ENCODE results near the gene BTD.
"Not testable (repeated sequence)": the region's sequence is repeated elsewhere in the genome, so short reads cannot be mapped to it uniquely, and the experiment has no call there.

BTD gene

DNA sequence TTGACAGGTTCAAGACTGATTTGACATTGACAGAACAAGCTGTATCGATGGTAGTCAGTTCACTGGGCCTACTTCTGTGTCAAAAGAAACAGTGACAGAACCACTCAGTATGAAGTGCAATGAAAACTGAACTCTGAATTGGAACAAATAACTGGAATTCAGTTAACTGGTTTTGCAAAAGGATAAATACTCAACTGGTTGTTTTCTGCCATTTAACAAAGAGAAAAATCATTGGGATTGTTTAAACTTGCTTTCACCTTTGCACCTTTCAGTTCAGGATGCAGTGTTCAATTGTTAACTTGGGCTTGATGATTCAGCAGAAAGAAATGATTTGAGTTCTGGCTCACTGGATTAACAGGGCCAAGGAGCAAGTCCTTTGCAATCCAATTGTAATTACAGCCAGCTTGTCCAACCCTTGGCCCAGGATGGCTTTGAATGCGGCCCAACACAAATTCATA lies 4.9 kb downstream of the BTD start:
- no peak for DNase-seq

DNA sequence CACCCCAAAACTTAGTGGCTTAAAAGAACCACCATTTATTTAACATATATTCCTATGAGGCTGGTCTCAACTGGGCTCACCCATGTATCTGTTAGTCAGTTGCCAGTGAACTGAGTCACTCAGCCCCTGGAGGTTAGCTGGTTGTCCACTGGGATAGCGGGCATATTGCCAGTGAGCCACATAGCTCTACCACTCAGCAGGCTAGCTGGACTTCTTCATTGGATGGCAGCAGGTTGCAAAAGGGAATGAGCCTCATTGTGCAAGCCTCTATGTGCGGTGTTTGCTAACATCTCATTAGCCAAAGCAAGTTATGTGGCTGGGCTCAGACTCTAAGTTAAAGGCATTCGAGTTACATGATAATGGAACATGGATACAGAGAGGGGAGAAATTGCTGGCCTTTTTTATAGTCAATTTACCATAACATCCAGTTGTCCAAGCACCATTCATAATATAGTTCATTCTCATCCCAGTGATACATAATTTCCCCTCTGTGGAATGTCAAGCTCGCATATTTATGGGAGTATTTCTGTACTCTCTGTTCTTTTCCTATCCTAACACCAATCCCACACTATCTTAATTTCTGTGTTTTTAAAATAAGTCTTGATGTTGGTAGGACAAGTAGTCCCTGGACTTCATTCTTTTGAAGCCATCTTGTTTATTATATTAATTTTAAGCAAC lies 8.7 kb downstream of the BTD start:
- no peak for DNase-seq

DNA sequence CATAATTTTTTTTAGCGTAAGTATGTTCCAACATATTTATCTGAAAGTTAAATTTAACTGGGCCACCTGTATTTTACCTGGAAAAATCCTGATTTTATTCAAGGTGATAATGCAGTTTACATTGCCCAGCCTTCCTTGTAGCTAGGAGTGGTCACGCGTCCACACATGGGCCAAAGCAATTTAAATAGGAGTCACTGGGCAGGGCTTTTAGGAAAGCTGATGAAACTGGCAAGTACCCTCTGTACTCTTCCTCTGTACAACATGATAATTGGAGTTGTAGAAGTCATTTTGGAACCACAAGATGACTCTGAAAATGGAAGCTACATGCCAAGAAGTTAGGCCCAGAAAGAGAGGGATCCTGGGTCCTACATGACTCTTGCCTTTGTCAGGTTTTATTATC lies 9.5 kb downstream of the BTD start:
- no peak for DNase-seq

DNA sequence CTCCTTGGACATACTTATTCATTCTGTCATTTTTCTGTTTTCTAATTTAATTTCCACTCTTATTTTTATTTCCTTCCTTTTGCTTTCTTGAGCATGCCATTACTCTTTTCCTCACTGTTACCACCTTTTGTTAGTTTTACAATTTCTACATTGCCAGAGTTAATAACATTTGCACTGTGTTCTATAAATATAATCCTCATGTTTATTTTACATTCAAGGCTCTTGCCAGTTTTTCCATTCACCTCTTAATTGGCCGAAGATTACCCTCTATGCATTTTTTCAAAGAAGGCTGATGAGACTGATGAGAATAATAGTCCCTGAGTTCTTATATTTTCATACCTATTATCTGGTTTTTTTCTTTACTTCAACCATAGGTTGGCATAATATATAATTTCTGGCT lies 10.5 kb downstream of the BTD start:
- DNase-seq = no peak

DNA sequence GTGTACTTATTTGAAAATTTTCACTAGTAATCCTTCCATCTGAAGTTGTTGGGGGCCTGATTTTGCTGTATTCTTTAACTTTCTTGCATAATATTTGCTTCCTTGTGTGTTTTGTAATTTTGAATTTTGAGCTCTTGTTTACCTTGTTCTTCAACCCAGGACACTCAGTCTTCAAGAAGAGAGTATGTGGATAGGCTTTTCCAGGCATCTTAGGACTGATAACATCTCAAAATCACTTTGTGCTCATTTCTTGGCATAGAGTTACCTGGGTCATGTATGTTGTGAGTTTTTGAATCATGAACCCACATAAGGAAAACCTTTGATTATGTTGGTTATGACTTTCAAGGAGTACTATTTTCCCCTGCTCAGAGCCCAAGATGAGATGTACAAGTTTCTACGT lies 13.4 kb downstream of the BTD start:
- no peak for DNase-seq

DNA sequence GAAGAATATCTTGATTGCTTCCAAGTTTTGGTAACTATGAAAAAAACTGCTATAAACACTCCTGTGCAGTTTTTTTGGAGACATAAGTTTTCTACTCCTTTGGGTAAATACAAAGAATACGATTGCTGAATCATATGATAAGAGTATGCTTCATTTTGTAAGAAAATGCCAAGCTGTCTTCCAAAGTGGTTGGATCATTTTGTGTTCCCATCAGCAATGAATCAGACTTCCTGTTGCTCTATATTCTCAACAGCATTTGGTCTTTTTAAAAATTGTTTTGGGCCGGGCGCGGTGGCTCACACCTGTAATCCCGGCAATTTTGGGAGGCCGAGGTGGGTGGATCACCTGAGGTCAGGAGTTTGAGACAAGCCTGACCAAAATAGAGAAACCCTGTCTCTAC lies 14.5 kb downstream of the BTD start:
- no peak for DNase-seq

DNA sequence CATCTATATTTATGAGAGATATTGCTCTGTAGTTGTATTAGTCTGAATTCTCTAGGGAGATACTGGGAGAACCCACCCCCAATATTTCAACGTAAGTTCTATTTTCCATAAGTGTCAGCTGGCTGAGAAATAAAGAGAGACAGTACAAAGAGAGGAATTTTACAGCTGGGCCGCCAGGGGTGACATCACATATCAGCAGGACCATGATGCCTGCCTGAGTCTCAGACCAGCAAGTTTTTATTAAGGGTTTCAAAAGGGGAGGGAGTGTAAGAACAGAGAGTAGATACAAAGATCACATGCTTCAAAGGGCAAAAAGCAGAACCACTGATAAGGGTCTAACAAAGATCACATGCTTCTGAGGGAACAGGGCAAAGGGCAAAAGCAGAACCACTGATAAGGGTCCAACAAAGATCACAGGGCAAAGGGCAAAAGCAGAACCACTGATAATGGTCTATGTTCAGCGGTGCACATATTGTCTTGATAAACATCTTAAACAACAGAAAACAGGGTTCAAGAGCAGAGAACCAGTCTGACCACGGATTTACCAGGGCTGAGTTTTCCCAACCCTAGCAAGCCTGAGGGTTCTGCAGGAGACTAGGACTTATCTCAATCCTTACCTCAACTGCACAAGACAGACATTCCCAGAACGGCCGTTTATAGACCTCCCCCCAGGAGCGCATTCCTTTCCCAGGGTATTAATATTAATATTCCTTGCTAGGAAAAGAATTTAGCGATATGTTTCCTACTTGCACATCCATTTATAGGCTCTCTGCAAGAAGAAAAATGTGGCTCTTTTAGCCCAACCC lies 18.3 kb downstream of the BTD start:
- DNase-seq = not testable (repeated sequence)

DNA sequence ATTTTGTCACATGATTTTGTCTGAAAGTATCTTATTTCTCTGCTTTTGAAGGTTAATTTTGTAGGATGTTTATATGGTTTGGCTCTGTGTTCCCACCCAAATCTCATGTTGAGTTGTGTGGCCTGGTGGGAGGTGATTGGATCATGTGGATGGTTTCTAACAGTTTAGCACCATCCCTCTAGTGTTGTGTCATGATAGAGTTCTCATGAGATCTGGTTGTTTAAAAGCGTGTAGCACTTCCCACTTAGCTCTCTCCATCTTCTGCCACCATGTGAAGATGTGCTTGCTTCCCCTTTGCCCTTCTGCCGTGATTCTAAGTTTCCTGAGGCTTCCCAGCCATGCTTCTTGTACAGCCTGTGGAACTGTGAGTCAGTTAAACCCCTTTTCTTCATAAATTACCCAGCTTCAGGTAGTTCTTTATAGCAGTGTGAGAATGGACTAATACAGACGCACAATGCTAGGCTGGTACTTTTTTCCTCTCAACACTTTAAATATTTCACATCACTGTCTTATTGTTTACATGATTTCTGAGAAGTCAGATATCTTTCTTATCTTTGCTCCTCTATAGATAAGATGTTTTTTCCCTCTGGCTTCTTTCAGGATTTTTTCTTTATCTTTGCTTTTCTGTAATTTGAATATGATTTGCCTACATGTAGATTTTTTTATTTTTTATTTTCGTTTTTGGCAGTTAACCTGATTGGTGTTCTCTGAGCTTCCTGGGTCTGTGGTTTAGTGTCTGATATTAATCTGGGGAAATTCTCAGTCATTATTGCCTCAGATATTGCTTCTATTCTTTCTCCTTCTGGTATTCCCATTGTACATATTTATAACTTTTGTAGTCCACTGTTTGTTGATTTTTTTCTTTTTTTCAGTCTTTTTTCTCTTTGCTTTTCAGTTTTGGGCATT lies 22.2 kb downstream of the BTD start:
- no peak for DNase-seq

DNA sequence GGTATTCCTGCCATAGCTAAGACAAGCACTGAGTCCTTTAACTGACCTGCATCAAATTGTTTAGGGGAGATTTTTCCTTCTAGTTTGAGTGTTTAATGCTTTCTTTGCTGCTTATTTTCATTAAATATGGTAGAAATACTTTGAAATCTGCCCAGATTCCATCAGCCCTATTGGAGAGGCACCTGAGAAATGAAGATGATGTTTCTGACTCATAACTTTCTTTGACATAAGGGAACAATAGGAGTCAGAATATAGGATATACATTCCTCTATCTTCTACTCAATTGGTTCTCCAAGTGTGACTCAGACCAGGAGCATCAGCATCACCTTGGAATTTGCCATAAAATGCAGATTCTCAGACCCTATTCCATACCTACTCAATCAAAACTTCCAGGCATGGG lies 27.4 kb downstream of the BTD start:
- DNase-seq = no peak

DNA sequence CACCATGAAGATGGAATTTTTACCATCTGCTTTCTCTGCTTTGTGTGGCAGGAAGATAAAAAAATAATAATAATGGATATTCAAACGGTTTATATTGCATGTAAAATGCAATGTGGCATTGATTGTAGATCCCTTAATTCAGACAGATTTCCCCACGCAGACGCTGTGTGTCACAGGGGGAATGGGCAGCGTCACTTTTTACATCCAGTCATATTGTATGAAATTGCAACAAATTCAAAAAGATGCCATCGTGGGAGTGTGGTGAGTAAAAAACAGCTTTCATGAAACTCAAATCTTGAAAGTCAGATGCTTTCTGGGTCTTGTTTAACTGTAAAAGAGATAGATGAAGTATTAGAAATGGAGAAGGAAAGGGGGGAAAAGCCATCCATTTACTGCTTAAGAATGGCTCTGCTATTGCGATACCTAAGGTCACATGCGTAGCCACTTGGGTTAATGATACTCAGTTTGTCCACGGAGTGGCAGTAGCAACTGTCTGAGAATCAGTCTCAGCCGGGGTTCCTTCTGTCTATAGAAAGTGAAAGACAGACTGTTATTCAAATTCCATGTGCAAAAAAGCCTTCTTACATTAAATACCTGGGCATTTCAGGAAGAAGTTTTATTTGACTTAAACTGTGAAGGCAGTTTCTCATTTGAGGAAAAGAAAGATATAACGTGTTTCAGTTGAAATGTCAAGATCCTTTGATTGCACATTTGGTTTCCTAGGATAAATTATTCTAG lies 28.5 kb downstream of the BTD start:
- DNase-seq = peak; percentile 65

DNA sequence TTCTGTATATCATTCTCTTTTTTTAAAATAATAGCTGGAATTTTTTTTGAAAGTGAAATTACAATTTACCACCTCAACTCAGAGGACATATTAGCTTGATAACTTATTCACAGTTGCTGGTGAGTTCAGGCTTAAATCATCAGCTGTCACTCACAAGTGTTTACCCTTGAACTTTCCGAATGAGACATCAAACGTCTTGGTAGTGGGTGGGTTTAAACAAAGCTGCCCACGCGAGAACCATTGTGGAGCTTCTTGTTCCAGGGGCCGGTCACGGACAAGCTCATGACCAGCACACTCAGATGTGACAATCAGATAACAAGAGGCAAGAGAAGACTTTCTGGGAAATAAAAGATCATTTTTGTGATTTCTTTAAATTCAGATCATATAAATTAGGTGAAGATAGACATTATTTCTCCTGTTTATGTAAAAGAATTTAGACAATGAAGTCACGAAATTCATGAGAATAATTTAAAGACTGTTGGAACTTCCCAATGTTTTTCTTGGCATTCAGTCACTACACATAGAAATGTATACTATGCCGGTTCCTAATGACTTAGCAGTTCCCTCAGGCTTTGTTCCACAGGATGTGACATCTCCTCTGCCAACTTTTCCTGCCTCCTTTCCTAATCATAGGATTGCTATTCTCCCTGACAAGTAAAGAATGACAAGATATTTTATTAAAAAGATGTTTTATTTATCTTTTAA lies 29.3 kb downstream of the BTD start:
- no peak for DNase-seq

DNA sequence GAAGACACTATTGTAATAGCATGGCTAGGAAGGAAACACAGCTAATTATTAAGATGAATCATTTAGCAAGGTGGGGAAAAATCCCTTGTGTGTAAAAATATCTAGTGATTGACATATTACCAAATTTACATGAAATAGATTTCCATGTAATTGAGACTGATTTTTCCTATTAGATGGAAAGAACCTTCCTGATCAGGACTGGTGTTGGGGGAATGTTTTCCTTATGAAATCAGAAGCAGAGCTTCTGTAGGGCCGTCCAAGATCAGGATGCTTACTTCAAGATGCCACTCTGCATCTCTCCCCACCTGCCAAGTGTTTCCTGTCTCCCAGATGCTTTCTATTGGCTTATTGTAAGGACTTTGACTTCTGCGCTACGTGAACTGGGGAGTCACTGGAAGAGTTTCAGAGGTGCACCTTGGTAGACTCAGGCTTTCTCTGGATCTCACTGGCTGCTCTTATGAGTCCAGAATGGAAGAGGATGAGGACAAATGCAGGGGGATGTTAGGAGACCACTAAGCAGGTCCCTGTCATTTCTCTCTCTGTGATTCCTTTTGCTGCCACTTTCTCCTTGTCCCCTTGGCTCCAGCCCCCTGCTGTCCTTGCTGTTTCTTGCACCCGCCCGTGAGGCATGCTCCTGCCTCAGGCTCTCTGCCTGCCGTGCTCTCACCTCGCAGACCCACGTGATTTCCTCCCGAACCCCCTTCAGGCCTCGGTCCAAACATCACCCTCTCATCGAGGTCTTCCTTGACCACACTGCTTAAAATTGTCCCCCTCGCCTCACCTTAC lies 30.1 kb downstream of the BTD start:
- no peak for DNase-seq

DNA sequence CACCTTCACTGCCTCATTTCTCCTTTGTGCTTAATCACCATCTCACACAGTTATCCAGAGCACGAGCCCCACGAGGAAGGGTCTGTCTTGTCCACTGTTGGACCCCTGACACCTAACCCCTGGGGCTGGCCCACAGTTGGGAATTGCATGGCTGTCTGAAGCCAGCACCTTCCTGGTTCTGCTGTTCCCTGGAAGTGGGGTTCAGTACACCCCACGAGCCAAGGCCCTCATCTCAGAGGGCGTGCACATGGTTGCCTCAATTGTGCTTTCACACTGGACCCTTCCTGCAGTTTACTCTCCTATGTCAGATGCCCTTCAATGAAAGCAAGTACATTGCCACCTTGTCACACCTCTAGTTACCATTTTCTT lies 30.7 kb downstream of the BTD start:
- no peak for DNase-seq

DNA sequence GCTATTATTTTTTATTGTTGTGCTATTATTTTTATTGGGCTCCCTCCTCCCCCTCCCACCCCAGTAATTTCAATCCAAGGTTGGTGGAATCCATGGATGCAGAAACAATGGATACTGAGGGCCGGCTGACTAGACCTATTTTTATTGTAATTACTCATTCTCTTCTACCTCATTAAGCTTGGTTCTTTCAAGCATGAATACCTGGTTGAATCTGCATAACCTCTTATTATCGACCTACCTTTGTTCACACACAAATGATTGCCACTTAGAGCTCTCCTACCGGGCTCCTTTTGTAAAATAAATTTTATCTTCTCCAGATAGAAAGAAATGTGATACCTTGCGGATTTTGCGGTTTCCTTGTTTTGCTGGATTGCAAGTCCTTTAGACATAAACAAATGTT lies 31.6 kb downstream of the BTD start:
- DNase-seq = no peak

DNA sequence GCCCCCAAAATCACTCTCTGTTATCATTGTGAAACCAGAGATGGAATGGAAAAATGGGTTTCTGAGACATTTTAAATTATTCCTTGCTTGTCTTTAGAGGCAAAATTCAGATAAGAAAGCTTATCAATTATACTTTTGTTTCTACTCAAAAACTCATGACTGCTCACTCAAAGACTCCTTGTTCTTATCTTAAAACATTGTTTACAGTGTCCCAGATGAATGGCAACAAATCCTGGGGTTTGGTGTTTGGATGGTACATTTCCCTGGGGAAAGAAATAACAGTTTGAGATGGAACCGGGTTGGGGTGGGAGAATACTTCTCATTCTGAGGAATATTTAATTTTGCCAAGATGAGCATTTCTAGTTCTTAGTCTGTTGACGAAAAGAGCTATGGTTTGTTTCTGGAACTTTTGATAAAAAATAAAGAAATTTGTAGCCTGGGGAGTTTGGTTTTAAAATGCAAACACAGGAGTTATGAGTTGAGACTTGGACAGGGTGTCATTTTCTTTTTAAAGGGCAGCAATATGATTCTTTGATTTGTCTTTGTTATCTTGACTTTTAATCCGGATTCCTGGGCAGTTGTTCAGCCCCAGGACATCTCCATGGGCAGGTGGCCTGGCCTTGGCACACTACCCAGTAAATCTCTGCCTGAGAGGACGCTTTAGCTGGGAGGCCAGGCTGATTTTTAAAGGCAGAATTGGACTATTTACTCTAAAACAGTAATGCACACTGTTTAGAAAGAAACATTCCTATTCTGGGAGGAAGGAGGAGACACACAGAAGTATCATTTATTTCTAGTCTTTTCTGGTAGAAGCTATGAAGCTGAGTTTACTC lies 32.4 kb downstream of the BTD start:
- DNase-seq = no peak

DNA sequence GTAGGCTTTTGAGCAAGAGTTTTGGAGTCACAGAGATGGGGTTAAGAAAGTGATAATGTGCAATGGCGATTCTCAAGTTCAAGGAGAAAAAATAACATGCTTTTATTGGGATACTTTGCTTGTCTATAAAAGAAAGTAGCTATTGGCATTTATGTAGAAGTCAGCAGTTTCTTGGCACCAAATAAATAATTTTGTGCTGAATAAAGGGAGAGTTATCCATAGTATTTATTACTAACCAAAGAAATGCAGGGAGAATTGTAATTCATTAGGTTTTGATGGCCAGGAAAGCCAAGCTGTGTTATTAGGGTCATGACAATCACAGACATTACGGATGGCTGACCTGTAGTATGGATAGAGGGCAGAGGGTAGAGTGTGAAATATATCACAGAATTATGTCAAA lies 33.1 kb downstream of the BTD start:
- no peak for DNase-seq

DNA sequence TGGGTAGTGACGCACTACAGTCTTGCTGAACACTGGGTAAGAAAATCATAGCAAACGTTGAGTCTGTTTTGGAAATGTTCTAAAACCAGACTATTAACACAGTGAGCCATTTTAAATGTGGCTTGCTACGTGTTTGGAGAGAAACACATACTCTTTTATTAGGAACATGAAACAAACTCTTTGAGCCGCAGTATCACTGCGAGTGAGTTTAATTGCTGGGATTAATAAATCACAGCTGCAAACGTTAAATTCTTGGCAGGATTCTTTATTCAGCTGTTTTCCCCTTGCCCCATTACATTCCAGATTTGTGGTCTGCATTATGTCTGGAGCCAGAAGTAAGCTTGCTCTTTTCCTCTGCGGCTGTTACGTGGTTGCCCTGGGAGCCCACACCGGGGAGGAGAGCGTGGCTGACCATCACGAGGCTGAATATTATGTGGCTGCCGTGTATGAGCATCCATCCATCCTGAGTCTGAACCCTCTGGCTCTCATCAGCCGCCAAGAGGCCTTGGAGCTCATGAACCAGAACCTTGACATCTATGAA lies 33.6 kb downstream of the BTD start:
- DNase-seq = no peak

DNA sequence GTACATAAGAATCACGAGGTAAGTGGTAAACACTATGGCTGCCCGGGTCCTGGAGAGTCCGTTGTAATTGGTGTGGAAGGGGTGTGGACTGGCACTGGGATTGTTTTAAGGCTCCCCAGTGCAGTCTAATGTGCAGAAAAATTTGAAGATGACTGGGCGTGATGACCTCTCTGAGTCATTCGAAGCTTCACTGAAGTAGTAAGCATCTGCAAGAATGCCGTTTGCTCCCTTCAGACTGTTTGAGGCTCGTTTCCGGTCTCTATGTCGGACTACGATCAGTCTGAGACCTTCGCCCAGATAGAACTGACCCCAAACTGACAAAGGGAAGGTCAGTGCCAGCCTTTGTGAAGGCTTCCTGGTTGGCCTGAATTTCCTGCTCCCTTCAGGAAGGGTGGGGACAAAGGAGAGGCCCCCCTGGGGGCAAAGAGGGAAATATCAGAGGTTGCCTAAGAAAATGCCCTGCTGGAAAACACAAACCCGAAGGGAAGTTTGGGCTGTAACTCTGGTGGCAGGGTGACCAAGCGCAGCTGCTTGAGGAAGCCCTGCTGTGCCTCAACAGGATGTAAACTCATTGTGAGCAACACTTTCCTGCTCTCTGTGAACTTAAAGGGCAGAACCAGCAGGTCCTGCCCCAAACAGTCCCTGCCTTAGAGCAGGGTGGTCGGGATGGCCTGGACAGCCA lies 34.6 kb downstream of the BTD start:
- no peak for DNase-seq

DNA sequence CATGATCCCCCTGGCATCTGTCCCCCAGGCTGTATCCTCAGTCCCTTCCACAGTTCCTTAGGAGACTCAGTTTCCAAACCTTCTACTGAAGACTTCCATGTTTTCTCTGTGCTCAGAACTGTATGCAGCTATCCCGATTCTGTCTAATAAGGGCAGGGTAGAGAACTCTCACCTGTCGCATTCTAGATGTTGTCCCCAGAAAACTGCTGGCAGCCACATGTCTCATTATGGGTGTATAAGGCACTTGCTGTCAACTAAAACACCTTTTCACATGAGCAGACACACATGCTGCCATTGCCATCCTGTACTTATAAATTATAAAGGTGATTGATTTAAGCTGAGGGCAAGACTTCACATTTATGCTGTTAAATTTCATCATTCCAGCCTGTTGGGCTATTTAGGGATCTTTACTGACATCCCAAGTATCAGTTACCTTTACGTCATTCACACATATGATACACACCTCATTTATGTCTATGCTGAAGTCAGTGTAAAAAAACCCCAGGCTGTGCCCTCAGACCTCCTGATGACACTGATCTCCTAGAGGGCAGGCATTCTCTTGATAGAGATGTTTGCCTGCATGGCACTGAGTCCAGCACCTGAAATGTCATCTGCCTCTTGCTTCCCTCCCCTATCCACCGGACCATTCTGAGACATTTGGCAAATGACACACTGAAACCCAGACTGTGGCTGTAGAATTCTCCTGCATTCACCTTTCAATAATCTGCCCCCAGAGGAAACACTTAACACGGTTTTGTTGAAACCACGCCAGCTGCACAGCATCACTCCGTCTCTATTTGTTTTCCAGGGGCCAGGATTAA lies 35.8 kb downstream of the BTD start:
- no peak for DNase-seq
